Measurements from ENCODE around the gene SSBP2. TPM values are rescaled to one million over a fixed set of nuclear protein-coding genes. Genes with fewer than 3 reads are reported as not detected.

SSBP2 gene
- total RNA-seq, 1 experiment from 2014 or later: 5.2 TPM

DNA sequence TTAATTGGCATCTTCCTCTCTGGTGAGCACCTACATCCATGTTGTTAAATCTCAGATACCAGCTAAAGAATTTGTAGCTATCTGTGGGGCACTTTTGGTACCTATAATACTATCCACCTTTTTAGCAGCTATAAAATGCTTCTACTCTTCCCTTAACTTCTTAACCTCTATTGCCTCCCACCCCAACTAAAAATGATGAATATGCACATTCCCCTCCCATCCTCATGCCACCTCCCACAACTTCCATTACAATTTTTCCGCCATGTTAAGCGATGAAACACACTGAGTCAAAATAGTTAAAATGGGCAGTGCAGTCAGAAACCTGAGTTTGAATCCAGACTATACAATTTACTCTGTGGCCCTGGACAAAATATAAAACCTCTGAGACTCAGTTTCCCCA is 10.1 kb downstream of the SSBP2 start:
- DNase-seq (ENCODE audit: low read depth, low spot score): no peak
- no peak overlapping the region for H2AFZ ChIP-seq (ENCODE audit: low read depth, low read length, poor library complexity, severe bottlenecking)
- H3K27ac ChIP-seq (ENCODE audit: low read depth, low read length): no peak overlapping the region
- intact Hi-C loops (cut with micrococcal nuclease): no loop called here
- H3K4me2 ChIP-seq (ENCODE audit: low read length): no peak overlapping the region
- no peak overlapping the region for H3K4me3 ChIP-seq (replicated peaks in 1 of 2; ENCODE audit: low read depth in 1 of 2, low read length in 2 of 2)
- POLR2A ChIA-PET: no interaction called here
- no peaks in the 10 kb centered on the region for H3K9me3 ChIP-seq (ENCODE audit: control insufficient read depth in 1 of 2, insufficient read depth in 1 of 2, low read depth in 1 of 2, low read length in 2 of 2)
- H3K9ac ChIP-seq (ENCODE audit: low read length): no peak overlapping the region
- peaks cover 4% of the 10 kb centered on the region; the same call in 1 of the 2 replicates for H3K27me3 ChIP-seq (ENCODE audit: insufficient read depth, low read length)
- no peaks in the 10 kb centered on the region for H4K20me1 ChIP-seq (ENCODE audit: insufficient read depth)
- H3K79me2 ChIP-seq (ENCODE audit: insufficient read depth, low read length): no peaks in the 10 kb centered on the region
- RAD21 ChIA-PET (ENCODE audit: low non-redundant PET in 1 of 2, low total read pairs in 2 of 2, uncharacterized antibody in 2 of 2, unreplicated experiment in 2 of 2): no interaction called here
- no peaks in the 10 kb centered on the region for H3K9me2 ChIP-seq (ENCODE audit: insufficient read depth)
- H3K36me3 ChIP-seq (ENCODE audit: control insufficient read depth in 1 of 2, insufficient read depth in 2 of 2, low read length in 2 of 2): no peaks in the 10 kb centered on the region
- no peak for TF ChIP-seq POLR2AphosphoS5 (IDR thresholded peaks at IDR 0.05; ENCODE audit: low read depth, low read length)
- H3K4me1 ChIP-seq (ENCODE audit: control insufficient read depth in 1 of 2, insufficient read depth in 2 of 2, low read length in 2 of 2): no peaks in the 10 kb centered on the region
- no TSS peak for BruUV-seq (replicated peaks)
- CTCF ChIA-PET: no interaction called here
- ATAC-seq: no peak

DNA sequence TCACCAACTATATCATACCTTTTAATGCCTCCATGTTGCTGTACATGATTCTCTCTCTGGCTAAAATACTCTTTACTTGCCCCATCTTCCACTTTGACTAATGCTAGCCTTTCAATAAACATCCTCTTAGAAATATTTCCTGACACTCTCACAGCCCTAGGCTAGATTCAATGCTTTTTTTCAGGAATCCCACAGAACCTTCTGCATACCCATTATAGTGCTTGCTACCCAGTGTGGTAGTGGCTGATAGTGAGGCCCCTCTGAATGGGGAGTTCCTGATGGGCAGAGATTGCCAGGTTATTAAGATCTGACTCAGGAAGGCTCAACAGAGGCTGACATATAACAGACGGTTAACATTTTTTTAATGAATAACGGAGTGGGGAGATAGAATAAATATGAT is 11.6 kb downstream of the SSBP2 start:
- Histone ChIP-seq H3K79me2 (ENCODE audit: insufficient read depth, low read length) (no peaks in the 10 kb centered on the region), H3K27ac (ENCODE audit: low read depth, low read length) (no peak overlapping the region), H3K36me3 (ENCODE audit: control insufficient read depth in 1 of 2, insufficient read depth in 2 of 2, low read length in 2 of 2) (no peaks in the 10 kb centered on the region), H3K4me1 (ENCODE audit: control insufficient read depth in 1 of 2, insufficient read depth in 2 of 2, low read length in 2 of 2) (no peaks in the 10 kb centered on the region), H3K4me3 (replicated peaks in 1 of 2; ENCODE audit: low read depth in 1 of 2, low read length in 2 of 2) (no peak overlapping the region), H3K27me3 (ENCODE audit: insufficient read depth, low read length) (no peaks in the 10 kb centered on the region), H3K9me2 (ENCODE audit: insufficient read depth) (no peaks in the 10 kb centered on the region; the same call in 1 of the 2 replicates), H3K9ac (ENCODE audit: low read length) (no peak overlapping the region), H3K9me3 (ENCODE audit: control insufficient read depth in 1 of 2, insufficient read depth in 1 of 2, low read depth in 1 of 2, low read length in 2 of 2) (no peaks in the 10 kb centered on the region), H2AFZ (ENCODE audit: low read depth, low read length, poor library complexity, severe bottlenecking) (no peak overlapping the region), H4K20me1 (ENCODE audit: insufficient read depth) (no peaks in the 10 kb centered on the region), H3K4me2 (ENCODE audit: low read length) (no peak overlapping the region)
- RAD21 ChIA-PET (ENCODE audit: low non-redundant PET in 1 of 2, low total read pairs in 2 of 2, uncharacterized antibody in 2 of 2, unreplicated experiment in 2 of 2): no interaction called here
- CTCF ChIA-PET: no interaction called here
- POLR2A ChIA-PET: no interaction called here
- intact Hi-C loops (cut with micrococcal nuclease): no loop called here
- no peak for DNase-seq (ENCODE audit: low read depth, low spot score)
- ATAC-seq: no peak
- BruUV-seq (replicated peaks): no TSS peak
- TF ChIP-seq EZH2phosphoT487 (IDR thresholded peaks at IDR 0.05; ENCODE audit: borderline replicate concordance) (no peak), JUND (IDR thresholded peaks at IDR 0.05) (no peak), SIN3A (IDR thresholded peaks at IDR 0.05; ENCODE audit: low read depth) (no peak), CEBPB (IDR thresholded peaks at IDR 0.05; ENCODE audit: low read depth) (no peak), POLR2A (IDR thresholded peaks at IDR 0.05; ENCODE audit: borderline replicate concordance, extremely low read depth, insufficient read depth, insufficient read length) (no peak), POLR2AphosphoS5 (IDR thresholded peaks at IDR 0.05; ENCODE audit: low read depth, low read length) (no peak)
- TF ChIP-seq, protein P1, sequence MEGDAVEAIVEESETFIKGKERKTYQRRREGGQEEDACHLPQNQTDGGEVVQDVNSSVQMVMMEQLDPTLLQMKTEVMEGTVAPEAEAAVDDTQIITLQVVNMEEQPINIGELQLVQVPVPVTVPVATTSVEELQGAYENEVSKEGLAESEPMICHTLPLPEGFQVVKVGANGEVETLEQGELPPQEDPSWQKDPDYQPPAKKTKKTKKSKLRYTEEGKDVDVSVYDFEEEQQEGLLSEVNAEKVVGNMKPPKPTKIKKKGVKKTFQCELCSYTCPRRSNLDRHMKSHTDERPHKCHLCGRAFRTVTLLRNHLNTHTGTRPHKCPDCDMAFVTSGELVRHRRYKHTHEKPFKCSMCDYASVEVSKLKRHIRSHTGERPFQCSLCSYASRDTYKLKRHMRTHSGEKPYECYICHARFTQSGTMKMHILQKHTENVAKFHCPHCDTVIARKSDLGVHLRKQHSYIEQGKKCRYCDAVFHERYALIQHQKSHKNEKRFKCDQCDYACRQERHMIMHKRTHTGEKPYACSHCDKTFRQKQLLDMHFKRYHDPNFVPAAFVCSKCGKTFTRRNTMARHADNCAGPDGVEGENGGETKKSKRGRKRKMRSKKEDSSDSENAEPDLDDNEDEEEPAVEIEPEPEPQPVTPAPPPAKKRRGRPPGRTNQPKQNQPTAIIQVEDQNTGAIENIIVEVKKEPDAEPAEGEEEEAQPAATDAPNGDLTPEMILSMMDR (IDR thresholded peaks at IDR 0.05 in 2 of 3, conservative IDR thresholded peaks at IDR 0.05 in 1 of 3; ENCODE audit: borderline replicate concordance in 1 of 3, insufficient read depth in 1 of 3, low read depth in 2 of 3, low read length in 2 of 3): no peak
- TF ChIP-seq, protein P2, sequence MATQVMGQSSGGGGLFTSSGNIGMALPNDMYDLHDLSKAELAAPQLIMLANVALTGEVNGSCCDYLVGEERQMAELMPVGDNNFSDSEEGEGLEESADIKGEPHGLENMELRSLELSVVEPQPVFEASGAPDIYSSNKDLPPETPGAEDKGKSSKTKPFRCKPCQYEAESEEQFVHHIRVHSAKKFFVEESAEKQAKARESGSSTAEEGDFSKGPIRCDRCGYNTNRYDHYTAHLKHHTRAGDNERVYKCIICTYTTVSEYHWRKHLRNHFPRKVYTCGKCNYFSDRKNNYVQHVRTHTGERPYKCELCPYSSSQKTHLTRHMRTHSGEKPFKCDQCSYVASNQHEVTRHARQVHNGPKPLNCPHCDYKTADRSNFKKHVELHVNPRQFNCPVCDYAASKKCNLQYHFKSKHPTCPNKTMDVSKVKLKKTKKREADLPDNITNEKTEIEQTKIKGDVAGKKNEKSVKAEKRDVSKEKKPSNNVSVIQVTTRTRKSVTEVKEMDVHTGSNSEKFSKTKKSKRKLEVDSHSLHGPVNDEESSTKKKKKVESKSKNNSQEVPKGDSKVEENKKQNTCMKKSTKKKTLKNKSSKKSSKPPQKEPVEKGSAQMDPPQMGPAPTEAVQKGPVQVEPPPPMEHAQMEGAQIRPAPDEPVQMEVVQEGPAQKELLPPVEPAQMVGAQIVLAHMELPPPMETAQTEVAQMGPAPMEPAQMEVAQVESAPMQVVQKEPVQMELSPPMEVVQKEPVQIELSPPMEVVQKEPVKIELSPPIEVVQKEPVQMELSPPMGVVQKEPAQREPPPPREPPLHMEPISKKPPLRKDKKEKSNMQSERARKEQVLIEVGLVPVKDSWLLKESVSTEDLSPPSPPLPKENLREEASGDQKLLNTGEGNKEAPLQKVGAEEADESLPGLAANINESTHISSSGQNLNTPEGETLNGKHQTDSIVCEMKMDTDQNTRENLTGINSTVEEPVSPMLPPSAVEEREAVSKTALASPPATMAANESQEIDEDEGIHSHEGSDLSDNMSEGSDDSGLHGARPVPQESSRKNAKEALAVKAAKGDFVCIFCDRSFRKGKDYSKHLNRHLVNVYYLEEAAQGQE (IDR thresholded peaks at IDR 0.05; ENCODE audit: low read depth): no peak

Measured in HCT116 (cell line).